Ascending aorta (tissue), 2 donors: ENCODE results near the gene ZFP1. TPM values are rescaled to one million over a fixed set of nuclear protein-coding genes. Genes with fewer than 3 reads are reported as not detected.
A peak's percentile ranks its signal among the peaks of the same experiment; 100 is the strongest.

Experiments
- DNase-seq, 2 donors: peaks; one replicate each; pipeline ENCODE4 v3.0.0-alpha.2; 2019; ENCODE audit warnings: low spot score in 2 of 2
- H3K27ac ChIP-seq, 2 donors: fragments of 200-600 bp; sonication (generic); one replicate each; pipeline ENCODE4 v1.5.1; 2016 to 2017; ENCODE audit warnings: mild to moderate bottlenecking in 1 of 2
- H3K27me3 ChIP-seq: fragments of 200-600 bp; sonication (generic); one replicate; pipeline ENCODE4 v1.5.1; 2017
- H3K36me3 ChIP-seq, 2 donors: fragments of 200-600 bp; sonication (generic); one replicate each; pipeline ENCODE4 v1.5.1; 2016
- H3K4me1 ChIP-seq, 2 donors: fragments of 200-600 bp; sonication (generic); one replicate each; pipeline ENCODE4 v1.5.1; 2016 to 2017; ENCODE audit warnings: mild to moderate bottlenecking in 1 of 2
- H3K4me3 ChIP-seq, 2 donors: fragments of 200-600 bp; sonication (generic); one replicate each; pipeline ENCODE4 v1.5.1; 2016 to 2017; ENCODE audit warnings: mild to moderate bottlenecking in 1 of 2
- H3K9me3 ChIP-seq, 2 donors: fragments of 200-600 bp; sonication (generic); one replicate each; pipeline ENCODE4 v1.5.1; 2016
- CTCF ChIP-seq, 3 experiments: fragments of 200-600 bp in 2 of 3; fragments of 450-650 bp in 1 of 3; sonication (generic) in 2 of 3; IDR thresholded peaks; one replicate each; pipeline ENCODE4 v1.5.1; 2016 to 2019; ENCODE audit warnings: antibody characterized with exemption in 3 of 3, mild to moderate bottlenecking in 1 of 3, moderate library complexity in 1 of 3
- intact Hi-C: fragments of 100-400 bp; cut with DNase I; formaldehyde crosslinking; loops from one replicate; pipeline ENCODE4 v1.15.1; 2023
- total RNA-seq: library from RNA; depleted of rRNA; stranded (reverse); fragments of >200 nt; gene quantifications from one replicate; pipeline ENCODE4 v1.1.0, GENCODE V29; 2016

The ZFP1 gene
- total RNA-seq, 1 donor from 2014 or later = 6.8 TPM

- H3K27ac ChIP-seq = no peak overlapping the region
- H3K4me3 ChIP-seq = no peak overlapping the region
- TF ChIP-seq CTCF (IDR thresholded peaks at IDR 0.05) = no peak
- H3K9me3 ChIP-seq = no peaks in the 10 kb centered on the region
- DNase-seq = no peak
- intact Hi-C loops = no loop called here
- no peaks in the 10 kb centered on the region for H3K27me3 ChIP-seq
- no peaks in the 10 kb centered on the region for H3K36me3 ChIP-seq
- peaks cover 0 to 12% of the 10 kb centered on the region in 2 donors for H3K4me1 ChIP-seq
These were observed 45.7 kb upstream of the ZFP1 start for GRCh38 chr16:75102595-75102994.

- no peak overlapping the region for H3K27ac ChIP-seq
- no peaks in the 10 kb centered on the region for H3K27me3 ChIP-seq
- DNase-seq = no peak
- no peaks in the 10 kb centered on the region for H3K9me3 ChIP-seq
- TF ChIP-seq CTCF (IDR thresholded peaks at IDR 0.05) = no peak
- H3K4me1 ChIP-seq = peaks cover 0 to 19% of the 10 kb centered on the region in 2 donors
- no peaks in the 10 kb centered on the region for H3K36me3 ChIP-seq
- H3K4me3 ChIP-seq = no peak overlapping the region
- intact Hi-C loops = no loop called here
These were observed 44.3 kb upstream of the ZFP1 start for GRCh38 chr16:75103994-75104393.

GRCh38 chr16:75104836-75105235 lies 43.5 kb upstream of the ZFP1 start:
- Histone ChIP-seq H3K36me3 (no peaks in the 10 kb centered on the region), H3K4me1 (peaks cover 2 to 23% of the 10 kb centered on the region in 2 donors), H3K27ac (peak overlapping the region; percentile 35 to 44), H3K9me3 (no peaks in the 10 kb centered on the region), H3K27me3 (no peaks in the 10 kb centered on the region), H3K4me3 (no peak overlapping the region)
- intact Hi-C loops = loop anchor here (5.0 kb wide), 1 partner anchor 58 kb away; no protein-coding TSS in a partner anchor
- TF ChIP-seq CTCF (IDR thresholded peaks at IDR 0.05) = no peak
- DNase-seq = no peak

- H3K4me3 ChIP-seq = no peak overlapping the region
- H3K4me1 ChIP-seq = peaks cover 8 to 28% of the 10 kb centered on the region in 2 donors
- no peak for DNase-seq
- TF ChIP-seq CTCF (IDR thresholded peaks at IDR 0.05) = no peak
- no peaks in the 10 kb centered on the region for H3K36me3 ChIP-seq
- H3K27ac ChIP-seq = peak overlapping the region; percentile 41 to 44
- no peaks in the 10 kb centered on the region for H3K9me3 ChIP-seq
- intact Hi-C loops = loop anchor here (5.0 kb wide), 1 partner anchor 58 kb away; no protein-coding TSS in a partner anchor
- H3K27me3 ChIP-seq = no peaks in the 10 kb centered on the region
These were observed 42.8 kb upstream of the ZFP1 start for GRCh38 chr16:75105306-75106061.

GRCh38 chr16:75106351-75107274 lies 41.7 kb upstream of the ZFP1 start:
- Histone ChIP-seq H3K9me3 (no peaks in the 10 kb centered on the region), H3K4me1 (peaks cover 8 to 36% of the 10 kb centered on the region in 2 donors), H3K27ac (peak overlapping the region in 1 of 2 donors; percentile 82), H3K4me3 (no peak overlapping the region), H3K36me3 (no peaks in the 10 kb centered on the region), H3K27me3 (no peaks in the 10 kb centered on the region)
- TF ChIP-seq CTCF (IDR thresholded peaks at IDR 0.05) = no peak
- intact Hi-C loops = loop anchor here (5.0 kb wide), 1 partner anchor 59 kb away; no protein-coding TSS in a partner anchor
- DNase-seq = no peak
